SK-MEL-5 (cell line): ENCODE measurements around the gene FZR1. TPM values are rescaled to one million over a fixed set of nuclear protein-coding genes. Genes with fewer than 3 reads are reported as not detected.

Source experiments
- DNase-seq: peaks from one replicate; pipeline ENCODE4 v3.0.0-alpha.2; 2016; ENCODE audit warnings: low read depth, low spot score
- in situ Hi-C: cut with HindIII; loops from 2 replicates; pipeline ENCODE4 v1.10.0; 2016; ENCODE audit warnings: low sequenced_read_pairs, high pct_unique_total_duplicates, low pct_unique_long_range_greater_than_20kb
- polyA plus RNA-seq, 2 experiments: library from polyadenylated mRNA; depleted of rRNA; stranded (reverse); fragments of >200 nt; gene quantifications; 2 replicates each; pipeline ENCODE4 v1.2.3, GENCODE V29; 2015
- total RNA-seq: library from RNA; depleted of rRNA; stranded (reverse); fragments of >200 nt; shearing (Covaris generic); gene quantifications from 2 replicates; pipeline ENCODE4 v1.2.3, GENCODE V29; 2014; rRNA removed

Gene FZR1
- total RNA-seq = 22.6 and 26.9 TPM in 2 replicates
- 30.2 and 34.6 TPM in 2 replicates for polyA plus RNA-seq (2015; cell fraction: cytosol; rRNA removed)
- polyA plus RNA-seq (2015; cell fraction: nucleus; rRNA removed) = 54.4 and 59.7 TPM in 2 replicates

DNA sequence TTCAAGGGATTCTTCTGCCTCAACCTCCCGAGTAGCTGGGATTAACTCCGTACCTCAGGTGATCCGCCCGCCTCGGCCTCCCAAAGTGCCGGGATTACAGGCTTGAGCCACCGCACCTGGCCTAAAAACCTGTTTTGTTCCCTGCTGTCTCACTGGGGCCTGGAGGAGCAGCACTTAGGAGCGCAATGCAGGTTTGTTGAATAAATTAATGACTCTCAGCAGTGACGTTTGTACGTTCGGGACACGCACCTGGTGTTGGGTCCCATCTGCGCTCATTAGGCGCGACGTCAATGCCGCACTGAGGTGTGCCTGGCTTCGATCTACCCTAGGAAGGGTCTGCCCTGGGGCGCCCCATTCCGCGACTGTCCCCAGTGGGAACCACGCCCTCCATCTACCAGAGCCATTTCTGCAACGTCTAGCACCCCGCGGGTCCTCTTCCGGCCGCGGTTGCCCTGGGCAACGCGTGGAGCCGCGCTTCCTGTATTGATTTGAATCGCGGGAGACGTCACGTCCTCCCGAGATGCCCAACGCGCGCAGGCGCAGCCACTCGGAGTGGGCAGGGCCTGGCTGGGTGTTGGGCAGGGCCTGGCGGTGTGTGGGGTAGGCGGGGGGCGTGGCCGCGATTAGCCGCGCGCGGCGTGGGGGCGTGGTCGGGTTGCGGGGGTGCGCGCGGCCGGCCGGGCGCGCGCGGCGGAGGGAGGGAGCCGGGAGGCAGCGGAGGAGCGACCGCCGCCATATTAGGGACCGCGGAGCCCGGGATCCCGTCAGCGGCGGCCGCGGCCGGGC, at the start of gene FZR1:
Gene FZR1 (plus strand): TSS at position 714 of the 786 bp plus-strand sequence. CDS start 16,679 bp downstream, outside the sequence.
- DNase-seq = peak; percentile 96
- in situ Hi-C loops = no loop called here

DNA sequence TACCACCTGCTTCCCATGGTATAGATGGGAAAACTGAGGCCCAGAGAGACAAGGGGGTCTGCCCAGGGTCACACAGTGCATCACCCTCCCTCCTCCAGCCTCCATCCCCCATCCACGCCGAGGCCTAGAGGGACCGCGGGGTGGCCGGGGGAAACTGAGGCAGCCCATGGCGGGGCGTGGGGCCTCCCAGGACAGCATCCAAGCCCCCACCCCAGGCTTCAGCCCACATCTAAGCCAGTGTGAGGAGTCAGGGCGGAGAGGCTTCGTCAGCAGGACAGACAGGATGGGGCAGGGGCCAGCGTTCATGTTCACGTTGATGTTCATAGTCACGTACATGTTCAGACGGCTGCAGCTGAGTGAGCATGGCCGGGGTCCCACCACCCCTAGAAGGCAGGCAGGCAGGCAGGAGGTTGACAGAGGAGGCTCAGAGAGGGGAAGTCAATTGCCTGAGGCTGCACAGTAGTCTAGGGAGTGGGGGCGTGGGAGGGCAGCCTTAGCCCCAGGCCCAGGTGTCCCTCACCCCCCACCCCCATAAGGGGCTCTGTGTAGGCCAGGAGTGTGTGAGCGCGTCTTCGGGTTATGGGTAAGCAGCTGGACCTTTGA, 49.1 kb upstream of the FZR1 start:
- DNase-seq = no peak
- in situ Hi-C loops = no loop called here

- in situ Hi-C loops = no loop called here
- DNase-seq = no peak
Observed at GRCh38 chr19:3457528-3458228, 48.4 kb upstream of the FZR1 start.

GRCh38 chr19:3458229-3459088, 47.7 kb upstream of the FZR1 start:
- in situ Hi-C loops = no loop called here
- no peak for DNase-seq

DNA sequence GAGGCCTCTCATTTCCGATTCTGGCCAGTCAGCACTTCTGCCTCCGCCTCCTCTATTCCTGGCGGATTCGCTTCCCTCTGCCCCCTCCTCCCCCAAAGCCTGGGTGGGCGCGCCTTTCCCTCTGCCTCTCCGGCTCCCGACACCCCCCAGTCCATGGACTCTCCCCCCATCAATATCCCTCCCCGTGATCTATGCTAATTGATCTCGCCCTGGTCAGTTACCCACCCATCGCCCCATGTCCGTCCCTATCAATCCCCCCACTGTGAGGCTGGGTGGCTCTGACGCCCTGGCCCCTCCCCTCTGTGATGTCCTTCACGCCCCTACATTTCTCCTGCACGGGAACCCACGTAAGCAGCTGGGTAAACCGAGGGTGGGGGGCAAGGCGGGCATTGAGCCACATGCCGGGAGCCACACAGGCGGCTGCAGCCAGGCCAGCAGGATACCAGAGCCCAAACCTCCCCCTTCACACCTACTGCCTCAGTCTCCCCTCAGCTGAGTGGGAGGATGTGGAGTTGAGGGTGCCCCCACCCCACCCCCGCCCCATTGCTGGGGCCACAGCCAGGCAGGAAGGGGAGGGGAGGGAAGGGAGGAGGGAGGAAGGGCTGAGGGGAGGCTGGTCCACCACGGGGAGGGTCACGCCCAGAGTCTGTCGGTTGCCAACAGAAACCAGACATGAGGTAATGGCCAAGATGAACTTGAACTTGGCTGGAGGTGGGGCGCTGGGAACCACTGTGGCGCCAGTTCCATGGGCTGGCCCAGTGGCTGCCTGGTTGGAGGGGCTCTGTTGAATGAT, 46.8 kb upstream of the FZR1 start:
- in situ Hi-C loops = no loop called here
- peak; percentile 26 for DNase-seq

- in situ Hi-C loops = no loop called here
- no peak for DNase-seq
Observed at GRCh38 chr19:3459965-3460582, 46.0 kb upstream of the FZR1 start.

DNA sequence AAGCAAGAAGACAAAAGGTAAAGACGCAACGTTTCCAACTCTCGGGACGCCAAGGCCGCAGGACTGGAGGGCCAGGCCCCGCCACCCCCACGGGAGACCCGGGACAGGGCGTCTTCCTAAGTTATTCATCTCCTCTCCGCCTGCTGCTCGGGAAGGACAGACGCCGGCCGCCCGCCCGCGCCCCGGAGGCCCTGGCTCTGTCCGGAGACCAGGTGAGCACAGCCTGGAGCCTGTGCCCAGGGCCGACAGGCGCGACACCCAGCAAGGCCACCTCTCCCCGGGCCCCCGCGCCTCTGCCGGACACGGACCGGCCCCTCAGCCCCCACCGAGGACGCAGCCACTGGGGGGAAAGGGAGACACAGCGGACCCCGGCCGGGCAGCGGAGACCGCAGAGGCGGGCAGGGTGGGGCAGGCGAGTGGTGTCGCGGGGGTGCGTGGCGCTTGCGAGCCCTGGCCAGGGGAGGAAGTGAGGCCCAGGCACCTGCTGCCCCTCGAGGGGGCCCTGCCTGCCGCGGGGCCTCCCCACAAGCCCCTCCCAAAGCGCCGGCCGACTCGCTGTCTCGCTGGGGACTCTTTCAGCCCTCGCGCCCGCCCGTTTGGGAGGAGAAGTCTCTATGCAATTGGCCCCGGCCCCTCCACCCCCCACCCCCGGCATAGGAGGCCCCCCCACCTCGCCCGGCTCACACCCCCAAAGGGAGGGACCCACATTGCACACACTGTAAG, 43.0 kb upstream of the FZR1 start:
- in situ Hi-C loops = no loop called here
- DNase-seq = no peak

DNA sequence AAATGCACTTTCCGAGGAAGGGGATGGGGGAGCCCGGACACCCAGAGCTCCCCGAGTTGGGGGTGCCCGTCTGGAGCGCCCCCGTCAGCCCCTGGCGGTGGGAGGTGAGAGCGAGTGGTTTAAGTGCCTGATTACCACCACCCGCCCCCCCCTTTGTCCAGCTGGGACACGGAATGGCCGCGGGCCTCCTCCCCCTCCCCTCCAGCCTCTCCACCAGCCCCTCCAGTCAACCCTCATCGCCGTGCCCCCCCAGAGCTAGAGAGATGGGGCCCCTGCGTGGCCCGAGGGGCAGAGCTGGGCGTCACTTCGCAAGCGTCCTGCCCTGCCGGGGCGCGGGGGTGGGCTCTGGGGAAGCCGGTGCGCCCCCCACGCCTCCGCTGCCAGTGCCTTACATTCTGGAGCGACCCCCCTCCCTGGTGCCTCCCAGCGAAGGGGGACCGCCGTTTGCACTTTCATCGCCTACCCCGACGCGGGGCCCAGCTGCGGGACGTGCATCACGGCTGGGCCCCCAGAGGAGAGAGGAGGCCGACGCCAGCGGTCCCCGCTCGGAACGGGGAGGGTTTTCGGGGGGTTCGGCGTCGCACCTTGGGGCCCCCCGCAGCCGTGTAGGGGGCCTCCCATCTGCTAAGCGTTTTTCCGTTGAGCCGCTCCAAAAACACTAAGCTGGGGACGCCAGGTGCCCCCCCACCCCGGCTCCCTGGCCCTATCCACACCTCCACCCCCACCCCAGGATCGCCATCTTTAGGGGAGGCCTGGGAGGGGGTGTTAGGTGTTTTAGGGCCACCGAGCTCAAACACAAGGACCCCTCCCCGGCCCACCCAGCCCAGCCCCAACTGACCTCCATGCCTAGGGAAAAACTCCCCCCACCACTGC, 42.2 kb upstream of the FZR1 start:
- in situ Hi-C loops = no loop called here

DNA sequence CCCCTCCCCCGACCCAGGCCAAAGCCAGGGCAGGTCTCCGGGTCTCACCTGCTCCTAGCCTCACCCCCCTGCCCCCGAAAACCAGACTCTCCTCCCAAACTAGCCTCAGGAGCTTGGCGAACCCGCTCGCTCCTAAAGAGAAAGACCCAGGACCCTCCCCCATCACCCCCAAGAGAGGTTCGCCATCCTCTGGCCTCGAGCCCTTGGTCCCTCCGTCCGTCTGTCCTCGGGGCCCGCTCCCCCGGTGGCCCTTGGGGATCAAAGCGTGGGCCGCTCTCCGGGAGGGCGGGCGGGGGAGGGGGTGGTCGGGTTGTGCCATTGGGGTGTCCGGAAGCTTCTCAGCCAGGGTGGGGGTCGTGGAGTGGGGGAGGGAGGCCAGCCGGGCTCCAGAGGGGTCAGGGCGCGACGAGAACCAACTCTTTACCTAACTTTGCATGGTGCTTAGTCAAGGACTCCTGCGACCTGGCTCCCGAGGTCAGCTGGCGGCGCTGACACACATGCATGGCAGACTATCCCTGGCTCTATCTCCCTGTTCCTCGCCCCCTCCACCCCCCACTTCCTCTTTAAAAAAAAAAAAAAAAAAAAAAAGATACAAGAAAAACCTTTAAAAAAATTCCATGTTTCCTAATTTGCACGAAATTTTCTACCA, 41.4 kb upstream of the FZR1 start:
- in situ Hi-C loops = no loop called here
- no peak for DNase-seq

More for the DNA sequence above, 42.2 kb upstream of the FZR1 start:
- DNase-seq = no peak

DNA sequence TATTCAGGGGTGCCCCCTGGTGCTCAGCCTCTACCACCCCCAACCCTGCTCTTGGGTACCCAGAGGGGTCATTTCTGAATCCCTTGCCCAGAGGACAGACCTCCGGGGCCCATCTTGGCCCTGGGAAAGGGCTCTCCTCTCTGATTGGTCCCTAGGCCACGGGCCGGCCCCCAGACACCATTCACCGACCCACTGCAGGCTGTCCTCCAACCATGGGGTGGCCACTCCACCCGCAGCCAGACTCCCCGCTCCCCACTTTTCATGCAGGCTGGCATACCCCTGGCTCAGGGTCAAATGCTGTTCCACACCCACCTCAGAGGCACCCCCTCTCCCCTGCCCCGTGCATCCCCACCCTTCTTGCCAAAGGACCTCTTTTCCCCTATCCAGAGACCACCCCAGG, 40.6 kb upstream of the FZR1 start:
- in situ Hi-C loops = no loop called here
- DNase-seq = no peak

- in situ Hi-C loops = no loop called here
Observed at GRCh38 chr19:3466635-3467034, 39.5 kb upstream of the FZR1 start.

DNA sequence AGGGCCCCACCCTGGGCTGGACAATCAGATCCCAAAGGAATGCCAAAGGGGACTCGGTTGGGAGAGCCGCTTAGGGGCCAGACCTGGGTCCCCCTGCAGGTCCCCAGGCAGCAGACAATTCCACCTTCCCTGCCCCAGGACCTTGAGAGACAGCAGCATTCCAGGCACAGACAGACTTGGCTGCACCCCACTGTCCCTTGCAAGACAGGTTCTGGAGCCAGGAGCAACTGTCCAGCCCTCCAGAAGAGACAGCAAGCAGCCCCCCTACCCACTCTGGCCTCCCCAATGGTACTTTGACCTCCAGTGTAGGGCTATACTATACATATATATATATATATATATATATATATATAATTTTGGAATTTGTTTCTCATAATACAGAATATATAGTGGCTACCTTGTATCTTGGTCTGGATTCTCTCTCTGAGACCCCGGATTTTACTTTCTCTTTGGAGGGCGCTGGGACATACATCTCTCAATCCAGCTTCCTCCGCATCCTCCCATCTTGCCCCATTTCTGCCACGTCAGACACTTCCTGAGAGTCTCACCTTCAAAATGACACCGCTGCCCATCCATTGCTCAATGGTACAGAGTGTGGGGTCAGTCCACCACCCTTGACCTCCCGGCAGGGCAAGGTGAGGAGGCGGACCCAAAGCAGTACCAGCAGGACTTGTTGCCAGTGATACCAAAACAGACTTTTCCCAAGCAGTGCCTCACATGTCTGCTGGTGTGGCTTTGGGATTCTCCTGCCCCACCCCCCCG, 38.5 kb upstream of the FZR1 start:
- in situ Hi-C loops = no loop called here
- DNase-seq = no peak

More at GRCh38 chr19:3466635-3467034, 39.5 kb upstream of the FZR1 start:
- no peak for DNase-seq

DNA sequence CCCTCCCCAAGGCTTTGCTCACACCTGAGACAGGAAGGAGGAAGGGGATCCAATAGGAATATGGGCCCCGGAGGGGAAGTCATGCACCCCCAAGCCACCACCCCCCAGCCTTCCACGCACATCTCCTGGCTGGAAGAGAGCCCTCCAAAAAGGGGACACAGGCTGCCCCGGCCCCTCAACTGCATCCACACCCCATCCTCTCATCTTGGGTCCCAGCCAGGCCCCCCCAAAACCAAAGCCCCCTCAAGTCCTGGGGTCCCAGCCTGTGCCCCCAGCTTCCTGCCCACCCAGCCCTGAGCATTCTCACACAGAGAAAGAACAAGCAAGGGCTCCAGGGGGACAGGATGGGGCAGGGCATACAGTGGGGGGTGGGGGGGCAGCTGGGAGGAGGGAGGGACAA, 37.9 kb upstream of the FZR1 start:
- in situ Hi-C loops = no loop called here
- DNase-seq = no peak
